C4-2B (cell line): ENCODE results near the gene DHCR7.

ENCODE experiments used
- H3K27ac ChIP-seq: fragments of 450-650 bp; 2 replicates; pipeline ENCODE4 v1.5.1; 2017
- ZFX ChIP-seq: fragments of 450-650 bp; IDR thresholded peaks from 2 replicates; pipeline ENCODE4 v1.6.1; 2017
- TF ChIP-seq, protein P1 (sequence below): fragments of 450-650 bp; conservative IDR thresholded peaks from 2 replicates; pipeline ENCODE4 v1.5.1; 2017; ENCODE audit warnings: mild to moderate bottlenecking

Gene DHCR7

GRCh38 chr11:71483692-71484091 is 35.5 kb upstream of the DHCR7 start:
- no peak overlapping the region for H3K27ac ChIP-seq
- no peak for TF ChIP-seq ZFX
- TF ChIP-seq, protein P1, sequence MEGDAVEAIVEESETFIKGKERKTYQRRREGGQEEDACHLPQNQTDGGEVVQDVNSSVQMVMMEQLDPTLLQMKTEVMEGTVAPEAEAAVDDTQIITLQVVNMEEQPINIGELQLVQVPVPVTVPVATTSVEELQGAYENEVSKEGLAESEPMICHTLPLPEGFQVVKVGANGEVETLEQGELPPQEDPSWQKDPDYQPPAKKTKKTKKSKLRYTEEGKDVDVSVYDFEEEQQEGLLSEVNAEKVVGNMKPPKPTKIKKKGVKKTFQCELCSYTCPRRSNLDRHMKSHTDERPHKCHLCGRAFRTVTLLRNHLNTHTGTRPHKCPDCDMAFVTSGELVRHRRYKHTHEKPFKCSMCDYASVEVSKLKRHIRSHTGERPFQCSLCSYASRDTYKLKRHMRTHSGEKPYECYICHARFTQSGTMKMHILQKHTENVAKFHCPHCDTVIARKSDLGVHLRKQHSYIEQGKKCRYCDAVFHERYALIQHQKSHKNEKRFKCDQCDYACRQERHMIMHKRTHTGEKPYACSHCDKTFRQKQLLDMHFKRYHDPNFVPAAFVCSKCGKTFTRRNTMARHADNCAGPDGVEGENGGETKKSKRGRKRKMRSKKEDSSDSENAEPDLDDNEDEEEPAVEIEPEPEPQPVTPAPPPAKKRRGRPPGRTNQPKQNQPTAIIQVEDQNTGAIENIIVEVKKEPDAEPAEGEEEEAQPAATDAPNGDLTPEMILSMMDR: no peak

- TF ChIP-seq, protein P1: no peak
- TF ChIP-seq ZFX: no peak
- H3K27ac ChIP-seq: no peak overlapping the region
Measured at GRCh38 chr11:71482746-71483364, 34.7 kb upstream of the DHCR7 start.

GRCh38 chr11:71482216-71482615 is 34.0 kb upstream of the DHCR7 start:
- TF ChIP-seq ZFX: no peak
- TF ChIP-seq, protein P1: no peak
- H3K27ac ChIP-seq: peak overlapping the region; percentile 75

DNA sequence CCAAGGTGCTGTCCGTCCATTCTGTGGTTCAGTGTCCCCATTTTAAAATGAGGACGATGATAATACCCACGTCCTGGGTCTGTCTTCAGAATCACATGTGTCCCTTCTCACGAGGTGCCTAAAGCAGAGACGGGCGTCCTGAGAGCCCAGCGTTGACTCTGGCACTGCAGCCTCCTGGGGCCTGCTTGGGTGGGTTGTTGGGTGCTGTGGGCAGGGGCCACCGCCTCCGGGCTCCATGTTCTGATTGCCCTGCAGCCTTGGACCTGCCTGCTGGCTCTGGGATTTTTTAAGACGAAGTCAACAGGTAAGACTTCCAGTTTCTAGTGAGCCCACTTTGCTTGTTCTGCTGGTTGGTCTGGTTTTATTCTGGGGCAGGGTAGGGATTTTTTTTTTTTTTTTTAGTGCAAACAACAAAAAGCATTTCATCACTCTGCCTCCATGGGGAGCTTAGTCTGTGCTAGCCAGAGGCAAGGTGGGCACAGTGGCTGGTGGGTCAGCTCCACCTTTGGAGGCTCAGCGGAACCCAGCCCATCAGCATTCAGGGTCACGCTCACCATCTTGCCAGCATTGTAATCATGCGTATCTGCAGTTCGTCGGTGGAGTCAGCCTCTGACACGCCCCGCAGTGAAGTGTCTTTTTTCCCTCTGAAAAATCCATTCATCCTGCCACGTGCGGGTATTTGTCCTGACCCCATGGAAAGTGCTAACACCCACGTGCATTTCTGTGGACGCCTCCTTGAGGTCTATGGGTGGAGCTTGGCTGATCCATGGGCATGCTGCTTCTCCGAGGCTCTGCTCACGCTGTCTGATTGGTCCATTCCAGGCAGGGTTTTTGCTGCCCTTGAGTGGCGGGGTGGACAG is 33.1 kb upstream of the DHCR7 start:
- TF ChIP-seq, protein P1: no peak
- no peak for TF ChIP-seq ZFX
- H3K27ac ChIP-seq: peak overlapping the region; percentile 75

- TF ChIP-seq ZFX: no peak
- TF ChIP-seq, protein P1: no peak
- no peak overlapping the region for H3K27ac ChIP-seq
Measured at GRCh38 chr11:71478528-71478840, 30.3 kb upstream of the DHCR7 start.

DNA sequence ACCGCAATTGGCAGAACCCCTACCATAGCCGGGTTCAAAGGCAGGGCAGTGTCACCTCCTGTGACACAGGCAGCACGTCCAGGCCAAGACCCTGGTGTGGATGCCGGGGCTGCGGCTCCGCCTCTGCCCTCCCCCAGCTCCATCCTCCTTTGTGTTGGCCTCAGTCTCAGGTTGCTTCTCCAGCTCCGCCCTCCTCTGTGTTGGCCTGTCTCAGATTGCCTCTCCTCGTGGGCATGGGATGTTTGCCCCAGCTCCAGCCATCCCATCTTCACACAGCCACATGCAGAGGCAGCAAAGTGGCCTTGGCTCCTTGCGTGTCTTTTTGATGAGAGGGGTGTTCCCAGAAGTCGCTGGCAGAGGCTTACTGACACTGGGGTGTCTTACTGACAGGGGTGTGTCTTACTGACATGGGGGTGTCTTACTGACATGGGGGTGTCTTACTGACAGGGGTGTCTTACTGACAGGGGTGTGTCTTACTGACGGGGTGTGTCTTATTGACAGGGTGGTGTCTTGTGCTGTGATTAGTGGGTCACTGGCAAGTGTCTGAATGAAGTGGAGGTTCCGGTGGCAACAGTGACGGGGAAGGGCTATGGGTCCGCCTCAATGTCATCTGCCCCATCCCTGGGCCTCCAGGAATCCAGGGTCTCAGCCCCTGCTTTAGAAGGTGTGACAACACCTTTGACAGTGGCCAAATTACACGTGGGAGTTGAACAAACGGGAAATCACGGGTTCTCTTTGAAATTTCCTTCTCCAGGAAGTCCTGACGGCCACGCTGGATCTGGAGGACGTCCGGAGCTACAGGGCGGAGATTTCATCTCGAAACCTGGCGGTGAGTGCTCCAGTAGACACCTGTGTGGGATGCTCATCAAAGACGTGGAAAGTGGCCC is 29.7 kb upstream of the DHCR7 start:
- H3K27ac ChIP-seq: no peak overlapping the region
- no peak for TF ChIP-seq ZFX
- TF ChIP-seq, protein P1: no peak
